NCI-H748 (cell line): ENCODE results near the gene FLNC.

Experiments used
- DNase-seq: peaks from one replicate; lab custom pipeline; 2025; ENCODE audit not compliant: unreplicated experiment; lab: John Stamatoyannopoulos, UW

FLNC gene

DNA sequence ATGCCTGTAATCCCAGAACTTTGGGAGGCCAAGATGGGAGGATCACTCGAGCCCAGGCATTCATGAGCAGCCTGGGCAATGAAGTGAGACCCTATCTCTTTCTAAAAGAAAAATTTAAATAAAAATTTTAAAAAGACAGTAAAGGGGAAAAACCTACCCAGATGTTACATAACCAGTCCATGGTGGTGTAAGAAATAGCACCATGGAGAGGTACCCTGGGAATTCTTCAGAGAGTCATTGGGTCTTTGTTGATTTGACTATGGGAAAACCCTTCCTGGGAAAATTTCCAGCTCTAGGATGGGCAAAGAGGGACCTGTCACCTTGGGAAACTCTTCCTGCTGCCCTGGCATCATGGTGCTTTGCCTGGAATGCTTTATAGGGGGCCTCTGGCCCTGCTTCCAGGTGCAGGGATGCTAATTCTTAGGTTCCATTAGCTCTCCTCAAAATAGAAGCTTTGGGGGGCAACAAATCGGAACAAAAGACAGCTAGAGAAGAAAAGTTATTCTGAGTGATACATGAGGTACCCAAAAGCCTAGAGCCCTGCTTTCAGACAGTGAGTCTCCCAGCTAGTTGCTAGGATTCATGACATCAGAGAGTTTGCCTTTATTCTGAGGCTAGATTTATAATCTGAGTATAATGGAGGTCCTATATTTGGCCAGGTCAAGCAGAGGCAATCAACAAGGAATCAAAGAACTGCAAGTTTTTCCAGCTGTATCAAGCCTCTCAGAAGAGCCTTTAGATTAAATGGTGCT is 28.4 kb upstream of the FLNC start:
- DNase-seq: no peak

DNA sequence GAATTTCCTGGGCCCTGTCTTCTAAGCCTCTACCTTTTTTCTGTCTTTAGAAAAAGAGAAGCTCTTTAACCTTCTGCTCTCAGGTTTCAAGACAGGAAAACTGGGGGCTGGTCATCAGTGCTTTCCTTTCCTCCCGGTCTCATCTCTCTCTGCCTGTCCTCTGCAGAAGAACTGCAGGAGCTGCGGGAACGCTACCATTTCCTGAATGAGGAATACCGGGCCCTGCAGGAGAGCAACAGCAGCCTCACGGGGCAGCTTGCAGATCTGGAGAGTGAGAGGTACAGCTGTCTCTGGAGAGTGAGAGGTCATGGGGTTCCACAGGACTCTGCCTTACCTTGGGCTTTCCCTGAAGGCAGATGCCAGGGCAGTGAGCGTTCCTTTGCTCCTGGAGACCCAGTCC is 25.7 kb upstream of the FLNC start:
- DNase-seq: no peak

DNA sequence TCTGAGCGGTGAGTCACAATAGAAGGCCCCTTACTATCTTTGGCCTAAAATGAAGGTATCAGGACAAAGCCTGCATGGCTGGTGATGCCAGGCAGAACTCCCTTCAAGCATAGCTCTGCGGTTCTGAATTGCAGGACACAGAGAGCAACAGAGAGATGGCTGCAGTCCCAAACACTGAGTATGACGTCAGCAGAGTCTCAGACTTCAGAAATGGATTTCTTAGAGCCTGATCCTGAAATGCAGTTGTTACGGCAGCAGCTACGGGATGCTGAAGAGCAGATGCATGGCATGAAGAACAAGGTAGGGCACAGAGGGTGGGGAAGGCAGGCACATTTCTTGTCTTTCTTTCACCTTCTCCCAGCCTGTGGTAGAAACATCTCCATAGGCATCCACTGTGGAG is 25.0 kb upstream of the FLNC start:
- DNase-seq: no peak

DNA sequence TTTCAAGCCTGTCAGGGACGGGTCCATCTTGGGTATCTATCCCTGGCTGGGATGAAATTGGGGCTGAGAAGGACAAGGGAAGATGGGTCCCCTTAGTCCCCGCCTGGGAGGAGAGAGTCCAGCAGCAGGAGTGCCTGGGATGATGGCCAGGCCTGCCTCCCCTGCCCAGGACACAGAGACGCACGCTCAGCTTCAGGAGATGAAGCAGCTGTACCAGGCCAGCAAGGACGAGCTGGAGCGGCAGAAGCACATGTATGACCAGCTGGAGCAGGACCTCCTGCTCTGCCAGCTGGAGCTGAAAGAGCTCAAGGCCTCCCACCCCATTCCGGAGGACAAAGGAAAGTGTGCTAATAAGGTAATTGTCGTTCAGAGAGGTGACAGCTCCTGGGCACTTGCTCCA is 23.0 kb upstream of the FLNC start:
- DNase-seq: no peak

DNA sequence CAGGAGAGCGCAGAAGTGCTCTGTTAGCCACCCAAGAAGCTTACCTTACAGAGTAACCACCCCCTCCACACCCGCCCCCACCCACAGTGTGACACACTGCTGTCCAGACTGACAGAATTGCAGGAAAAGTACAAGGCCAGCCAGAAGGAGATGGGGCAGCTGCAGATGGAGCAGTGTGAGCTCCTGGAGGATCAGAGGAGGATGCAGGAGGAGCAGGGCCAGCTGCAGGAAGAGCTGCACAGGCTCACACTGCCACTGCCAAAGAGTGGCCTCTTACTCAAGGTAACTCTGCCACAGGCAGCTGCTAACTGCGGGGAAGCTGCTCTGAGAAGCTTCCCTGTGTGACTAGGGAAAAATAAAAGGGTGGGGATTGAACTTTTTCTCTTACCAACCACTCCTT is 20.8 kb upstream of the FLNC start:
- DNase-seq: no peak

DNA sequence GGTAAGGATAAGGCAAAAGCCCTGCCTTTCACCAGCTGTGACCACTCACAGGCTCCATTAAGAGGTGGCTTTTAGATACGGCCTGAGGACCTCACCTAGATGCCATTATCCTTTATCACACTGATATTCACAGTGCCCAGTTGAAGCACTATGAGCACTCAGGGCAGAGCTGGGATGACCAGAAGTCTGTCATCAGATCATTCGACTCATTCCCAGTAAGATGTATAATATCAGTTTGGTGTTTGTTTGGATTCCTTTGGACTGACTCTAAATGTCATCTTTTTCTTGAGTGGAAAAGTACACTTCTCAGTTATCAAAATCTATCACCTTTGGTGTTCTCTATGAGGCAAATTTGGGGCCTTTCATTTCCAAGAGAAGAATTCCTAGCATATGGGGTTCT is 19.7 kb upstream of the FLNC start:
- DNase-seq: no peak

DNA sequence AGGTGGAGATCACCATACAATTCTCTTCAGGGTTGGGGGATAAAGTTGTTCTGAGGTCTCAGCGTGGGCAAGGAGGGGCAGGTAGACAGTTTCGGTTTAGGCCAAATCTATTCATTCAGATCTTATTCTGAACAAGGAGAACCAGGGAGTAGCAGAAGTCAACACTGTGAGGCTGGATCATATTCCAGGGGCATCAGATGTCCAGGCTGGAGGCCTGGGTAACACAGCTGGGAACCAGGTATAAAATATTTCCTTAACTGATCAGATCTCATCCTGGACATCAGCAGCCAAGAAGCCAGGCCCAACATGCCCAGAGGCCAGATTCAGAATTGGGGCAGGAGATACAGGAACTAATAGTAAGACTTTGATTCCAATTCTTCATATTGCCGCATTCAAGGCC is 19.2 kb upstream of the FLNC start:
- no peak for DNase-seq

DNA sequence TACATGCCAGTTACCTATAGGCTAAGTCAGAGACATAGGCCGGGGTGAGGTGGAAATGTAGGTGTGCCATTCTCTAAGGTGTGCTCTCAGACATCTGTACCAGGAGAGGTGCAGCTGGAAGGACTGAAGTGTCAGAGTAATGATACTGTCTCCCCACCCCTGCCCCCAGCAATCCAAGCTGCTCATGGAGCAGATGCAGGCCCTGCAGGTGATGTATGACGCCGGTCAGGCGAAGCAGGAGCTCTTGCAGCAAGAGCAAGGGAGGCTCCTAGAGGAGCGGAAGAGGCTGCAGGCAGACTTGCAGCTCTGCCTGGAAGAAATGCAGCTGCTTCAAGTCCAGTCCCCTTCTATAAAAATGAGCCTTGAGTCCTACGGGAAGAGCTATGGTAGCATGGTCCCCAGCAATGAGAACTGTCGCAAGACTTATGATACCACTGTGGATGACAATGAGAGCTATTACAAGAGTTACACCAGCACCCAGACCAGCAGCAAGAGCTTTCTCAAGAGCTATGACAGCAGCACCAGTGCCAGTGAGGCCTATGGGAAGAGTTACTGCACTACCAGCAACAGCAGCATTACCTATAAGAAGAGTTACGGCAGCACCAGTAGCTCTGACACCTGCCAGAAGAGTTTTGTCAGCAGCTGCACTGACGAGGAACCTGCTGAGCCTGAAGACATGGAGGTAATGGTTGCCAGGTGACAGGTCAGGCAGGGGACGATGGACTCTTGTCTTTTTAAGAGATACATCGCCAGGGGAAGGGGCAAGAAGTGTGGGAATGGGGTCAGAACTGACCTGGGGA is 18.4 kb upstream of the FLNC start:
- DNase-seq: peak; percentile 49

DNA sequence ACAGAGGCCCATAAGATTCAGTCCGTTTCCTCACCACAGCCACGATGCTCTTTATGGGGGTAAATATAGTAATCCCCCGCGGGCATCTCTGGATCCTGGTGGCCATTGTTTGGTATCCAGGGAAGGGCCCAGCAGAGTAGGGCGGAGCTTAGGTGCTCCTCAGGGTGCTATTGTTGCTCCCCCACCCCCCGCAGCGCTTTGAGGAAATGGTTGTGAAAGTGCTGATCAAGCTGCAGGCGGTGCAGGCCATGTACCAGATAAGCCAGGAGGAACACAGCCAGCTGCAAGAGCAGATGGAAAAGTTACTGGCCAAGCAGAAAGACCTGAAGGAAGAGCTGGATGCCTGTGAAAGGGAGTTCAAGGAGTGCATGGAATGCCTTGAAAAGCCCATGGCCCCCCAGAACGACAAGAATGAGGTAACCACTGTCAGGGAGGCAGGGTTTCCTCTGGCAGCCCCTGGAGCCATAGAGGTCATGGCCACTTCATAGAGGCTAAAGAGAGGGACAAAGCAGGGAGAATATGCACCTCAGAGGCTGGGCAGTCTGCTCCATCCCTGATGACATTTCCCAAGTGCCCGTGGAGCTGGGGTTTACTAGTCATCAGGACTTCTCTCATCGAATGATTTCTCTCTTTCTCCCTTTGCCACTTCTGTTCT is 17.6 kb upstream of the FLNC start:
- DNase-seq: peak; percentile 62

DNA sequence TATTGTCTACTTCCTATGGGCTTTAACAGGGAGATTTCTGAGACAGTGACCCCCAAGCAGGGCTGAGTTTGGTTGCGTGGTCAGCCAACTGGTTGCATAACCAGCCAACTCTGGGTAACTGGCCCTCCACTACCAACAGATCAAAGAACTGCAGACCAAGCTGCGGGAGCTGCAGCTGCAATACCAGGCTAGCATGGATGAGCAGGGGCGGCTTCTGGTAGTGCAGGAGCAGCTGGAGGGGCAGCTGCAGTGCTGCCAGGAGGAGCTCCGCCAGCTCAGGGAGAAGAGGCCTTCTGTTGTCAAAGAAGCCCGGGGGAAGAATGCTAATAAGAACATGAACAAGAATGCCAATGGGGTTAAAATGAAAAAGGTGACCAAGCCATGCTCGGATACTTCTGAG is 15.7 kb upstream of the FLNC start:
- DNase-seq: no peak

DNA sequence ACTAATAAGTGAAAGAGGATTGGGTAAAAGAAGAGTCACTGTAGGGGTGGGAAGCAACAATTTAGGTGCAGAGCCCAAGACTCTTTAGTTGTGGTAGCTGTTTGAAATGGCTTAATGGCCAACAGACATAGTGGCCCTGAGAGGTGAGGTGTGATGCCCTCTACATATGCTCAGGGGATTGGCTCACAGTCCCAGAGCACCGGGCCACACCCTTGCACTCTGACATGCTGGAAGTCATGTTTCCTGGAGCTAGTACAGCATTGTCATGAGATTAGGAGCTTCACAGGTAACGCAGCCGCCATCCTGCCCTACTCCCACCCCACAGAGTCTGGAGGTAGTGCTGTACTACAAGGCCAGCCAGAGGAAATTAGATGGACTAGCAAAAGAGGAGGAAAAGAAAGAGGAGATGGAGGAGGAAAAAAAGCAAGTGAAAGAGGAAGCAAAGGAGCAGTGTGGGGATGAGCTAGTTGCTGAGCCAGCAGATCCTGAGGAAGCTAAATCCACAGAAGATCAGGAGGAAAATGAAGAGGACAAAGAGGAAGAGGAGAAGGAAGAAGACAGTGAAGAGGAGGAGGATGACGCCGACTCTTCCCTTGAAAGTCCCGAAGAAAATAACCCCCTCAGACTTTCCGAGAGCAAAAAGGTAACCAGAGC is 14.8 kb upstream of the FLNC start:
- no peak for DNase-seq

DNA sequence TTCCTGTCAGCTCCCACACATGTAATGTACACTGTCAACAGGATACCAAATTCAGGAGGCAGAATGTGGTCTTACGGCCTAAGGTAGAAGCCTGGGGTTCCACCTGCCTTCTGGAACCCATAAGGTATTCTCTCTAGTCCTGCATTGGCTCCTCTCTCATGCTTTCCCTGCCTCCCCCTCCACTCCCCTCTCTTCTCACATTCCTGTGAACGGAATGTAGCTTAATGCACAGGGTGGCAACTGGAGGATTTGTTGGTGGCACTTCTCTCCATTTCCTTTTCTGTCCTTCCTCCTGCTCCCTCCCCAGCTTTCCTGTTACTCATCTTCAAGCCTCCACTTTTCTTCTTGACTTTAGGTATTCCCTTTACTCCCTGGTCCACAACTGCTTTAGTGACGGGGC is 11.5 kb upstream of the FLNC start:
- no peak for DNase-seq

DNA sequence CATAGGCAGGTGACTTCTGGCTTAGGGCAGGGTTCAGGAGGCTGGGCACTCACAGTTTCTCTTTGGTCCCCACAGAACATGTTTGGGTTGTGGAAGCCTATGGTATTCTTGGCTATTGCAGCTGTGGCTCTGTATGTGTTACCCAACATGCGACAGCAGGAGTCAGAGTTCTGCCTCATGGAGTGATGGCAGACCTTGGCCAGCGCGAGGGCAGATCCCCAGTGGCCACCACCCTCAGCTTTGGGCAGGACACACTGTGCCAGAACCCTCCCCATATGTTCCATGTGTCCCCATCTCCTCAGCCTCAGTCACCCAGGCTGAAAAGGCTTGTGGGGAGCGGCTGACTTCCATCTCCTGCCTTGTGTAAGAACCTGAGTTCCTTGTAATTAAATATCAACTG is 8.5 kb upstream of the FLNC start:
- no peak for DNase-seq

DNA sequence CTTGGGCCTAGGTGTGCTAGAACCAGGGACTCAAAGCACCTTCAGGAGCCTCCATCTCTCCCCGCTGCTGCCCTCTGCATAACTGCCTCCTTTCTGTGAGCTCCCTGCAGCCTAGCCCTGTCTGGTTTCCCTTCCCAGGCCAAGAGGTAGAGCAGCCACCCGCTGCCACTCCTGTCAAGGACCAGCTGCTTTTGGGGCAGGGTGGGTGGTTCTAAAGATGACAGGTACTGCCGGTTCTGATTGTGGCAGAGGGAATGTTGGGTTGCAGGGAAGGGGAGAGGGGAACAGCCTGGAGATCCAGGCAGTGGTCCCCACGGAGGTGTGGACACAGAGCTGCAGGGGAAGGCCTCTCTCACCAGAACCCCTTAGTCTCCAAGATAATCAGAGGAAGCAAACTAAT is 3.7 kb upstream of the FLNC start:
- no peak for DNase-seq

DNA sequence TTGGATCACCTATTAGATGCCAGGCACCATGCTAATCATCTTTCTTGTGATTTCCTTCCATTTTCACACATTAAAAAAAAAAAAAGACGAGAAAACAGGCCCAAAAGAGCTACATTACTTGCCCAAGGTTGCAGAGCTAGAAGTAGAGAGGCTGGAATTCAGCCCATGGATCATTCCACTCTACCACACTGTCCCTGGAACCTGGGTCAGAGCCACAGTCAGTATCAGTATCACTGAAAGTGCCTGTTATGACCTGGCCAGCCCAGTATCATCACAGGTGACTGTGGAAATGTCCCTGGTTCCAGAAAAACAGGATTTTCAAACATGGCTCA is 3.3 kb upstream of the FLNC start:
- DNase-seq: no peak

DNA sequence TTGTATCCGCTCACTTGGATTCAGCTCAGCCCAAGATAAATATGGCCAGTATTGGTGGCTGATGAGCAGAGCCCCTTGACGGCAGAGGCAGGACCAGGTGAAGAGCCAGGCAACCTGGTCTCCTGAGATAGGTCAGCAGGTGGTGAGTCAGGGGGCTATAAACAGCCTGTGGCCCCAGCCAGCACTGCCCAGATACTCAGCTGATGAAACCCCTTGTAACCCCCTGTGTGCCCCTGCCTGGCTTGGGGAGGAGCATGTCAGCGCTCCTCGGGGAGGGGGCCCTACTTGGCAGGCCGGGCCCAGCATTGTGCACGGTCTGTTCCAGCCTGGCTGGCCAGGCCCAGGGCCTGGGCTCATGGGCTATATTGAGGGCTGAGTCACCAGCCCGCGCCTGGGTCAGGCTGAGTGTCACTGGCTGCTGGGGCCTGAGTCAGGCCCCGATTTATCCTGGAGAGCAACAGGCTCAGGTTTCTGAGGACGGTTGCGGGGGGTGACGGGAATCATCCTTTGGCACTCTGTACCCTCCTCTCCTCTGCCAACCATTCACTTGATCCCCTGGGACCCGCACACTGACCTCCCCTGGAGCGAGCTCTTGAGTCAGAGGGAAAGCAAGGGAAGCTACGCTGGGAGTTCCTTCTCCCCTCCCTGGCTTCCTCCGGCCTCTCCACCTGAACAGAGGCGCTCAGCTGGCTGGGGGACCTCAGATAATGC is 2.8 kb upstream of the FLNC start:
- no peak for DNase-seq

DNA sequence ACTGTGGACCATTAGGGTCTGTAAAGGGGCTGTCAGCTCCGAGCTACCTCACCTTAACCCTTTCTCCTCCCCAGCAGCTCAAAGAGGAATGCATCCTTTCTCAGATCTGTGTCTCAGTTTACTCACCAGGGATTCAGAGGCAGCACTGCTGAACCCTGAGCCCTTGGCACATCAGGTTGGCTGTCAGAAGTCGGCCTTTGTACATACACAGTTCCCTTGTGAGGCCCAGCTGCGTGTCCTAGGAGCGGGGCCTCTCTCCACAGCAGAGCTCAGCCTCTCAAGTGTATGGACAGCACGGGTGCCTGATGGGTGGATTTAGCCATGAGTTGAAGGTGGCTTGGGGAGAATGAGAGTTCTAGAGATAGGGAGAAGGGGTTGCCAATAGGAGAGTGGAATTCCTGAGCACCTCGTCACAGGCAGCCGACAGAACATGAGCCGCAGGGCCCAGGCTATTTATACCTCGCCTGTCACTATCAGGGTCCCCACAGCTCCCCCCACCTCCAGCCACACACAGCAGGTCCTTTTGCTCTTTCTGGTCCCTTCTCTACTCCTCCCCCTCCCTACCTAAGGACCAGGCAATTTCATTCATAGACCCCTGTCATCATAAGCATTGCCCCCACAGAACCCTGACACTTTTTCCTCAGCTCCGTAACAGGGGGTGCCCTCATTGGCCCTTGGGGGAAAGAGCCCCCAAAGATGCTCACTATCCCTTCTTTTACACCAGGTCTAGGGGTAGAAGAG is 2.1 kb upstream of the FLNC start:
- no peak for DNase-seq

DNA sequence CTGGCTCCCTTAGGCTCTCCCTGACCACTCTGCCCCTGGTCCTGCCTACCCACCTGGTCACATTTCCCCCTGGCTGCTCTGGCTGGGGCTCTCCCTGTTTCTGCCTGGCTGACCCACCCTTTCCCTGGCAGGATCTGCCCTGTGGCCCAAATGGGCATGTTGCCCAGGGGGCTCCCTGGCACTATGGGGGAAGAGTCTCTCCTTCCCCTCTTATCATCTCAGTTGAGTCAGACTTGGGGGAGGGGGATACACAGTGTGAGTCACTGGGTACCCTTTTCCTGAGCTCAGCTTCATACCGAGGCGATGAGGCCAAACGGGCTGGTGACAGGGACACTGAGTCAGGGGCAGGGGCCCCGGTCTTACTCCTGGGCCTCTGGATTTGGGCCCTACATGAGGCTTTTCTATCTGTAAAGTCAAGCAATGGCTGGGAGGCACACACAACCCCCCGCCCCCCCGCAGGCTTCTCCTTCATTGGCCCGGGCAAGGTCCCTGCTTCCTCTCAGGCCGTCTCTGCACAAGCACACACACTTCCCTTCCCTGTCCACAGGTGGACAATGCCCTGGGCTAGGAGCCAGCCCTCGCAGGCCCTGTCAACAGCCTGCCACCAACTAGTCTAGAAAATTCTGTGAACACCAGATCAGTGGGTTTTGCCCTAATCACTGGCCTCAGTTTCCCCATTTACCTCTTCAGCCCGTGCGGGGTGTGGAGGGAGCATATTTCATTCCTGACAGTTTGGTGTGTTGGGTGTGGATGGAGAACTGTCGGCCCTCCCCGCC is 627 bp upstream of the FLNC start:
- no peak for DNase-seq

DNA sequence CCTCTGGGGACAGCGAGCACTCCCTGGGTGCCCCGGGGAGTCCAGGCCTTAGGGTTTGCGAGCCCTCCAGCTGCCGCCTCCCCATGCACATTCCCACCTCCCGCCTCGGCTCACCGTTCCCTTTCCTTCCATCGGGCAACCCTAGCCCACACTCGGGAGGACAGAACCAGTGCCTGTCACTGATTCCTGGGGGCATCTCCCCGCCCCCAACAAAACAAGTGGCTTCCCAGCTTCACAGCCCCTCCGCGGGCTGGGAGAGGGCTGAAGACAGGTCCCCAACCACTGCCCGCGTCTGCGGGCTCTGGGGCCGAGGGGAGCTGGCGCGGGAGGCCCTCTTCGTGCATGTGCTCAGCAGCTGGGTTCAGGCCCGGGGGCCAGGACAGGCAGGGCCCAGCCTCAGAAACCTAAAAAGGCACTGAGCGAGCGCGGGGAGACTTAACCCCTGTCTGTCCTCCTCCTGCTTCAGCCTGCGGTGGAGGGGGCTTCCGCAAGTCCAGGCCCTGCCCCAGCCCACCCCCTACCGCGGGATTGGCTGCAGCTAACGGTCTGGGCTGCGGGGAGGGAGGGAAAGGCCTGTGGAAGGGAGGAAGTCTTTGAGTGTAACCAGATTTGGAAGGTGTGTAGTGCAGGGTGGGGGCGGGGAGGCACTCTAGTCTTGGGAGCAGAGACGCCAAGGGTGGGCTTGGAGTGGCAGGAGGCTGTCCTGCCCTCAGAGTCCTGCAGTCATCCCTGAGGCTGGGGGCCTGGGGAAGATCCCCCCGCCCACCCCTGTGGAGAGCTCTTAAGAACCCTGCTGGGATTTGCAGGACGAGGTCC is 1.2 kb downstream of the FLNC start:
- DNase-seq: no peak
